HepG2 (cell line): ENCODE results near the gene ATRN. TPM values are rescaled to one million over a fixed set of nuclear protein-coding genes. Genes with fewer than 3 reads are reported as not detected.
A peak's percentile ranks its signal among the peaks of the same experiment; 100 is the strongest.

Source experiments
- ATAC-seq: fragments of 200-7000 bp; cut with Tn5 transposase; 3 replicates; pipeline ENCODE4 v1.9.1; 2020; ENCODE audit warnings: mild to moderate bottlenecking, moderate library complexity
- BruUV-seq: library from RNA; stranded (reverse); fragments of 400-500 nt; replicated peaks from 2 replicates; lab custom pipeline; 2021; lab: Mats Ljungman, UMichigan
- CTCF ChIA-PET: fragments of 300-600 bp; formaldehyde crosslinking; extraction: SDS; loops from one replicate; lab custom pipeline; 2021; ENCODE audit warnings: low total read pairs, inconsistent platforms, low intra/inter-chr PET ratio; lab: Yijun Ruan, JAX
- POLR2A ChIA-PET: fragments of 350-600 bp; sonication (Branson Sonifier 250); formaldehyde crosslinking; loops from one replicate; lab custom pipeline; 2020; ENCODE audit warnings: antibody characterized with exemption, inconsistent platforms; lab: Yijun Ruan, JAX
- DNase-seq: peaks from one replicate; pipeline ENCODE4 v3.0.0-alpha.2; 2015; ENCODE audit warnings: low spot score
- FAIRE-seq: peaks from 3 replicates; lab custom pipeline; 2011; peaks lifted over from hg19 to GRCh38; lab: Jason Lieb, UNC
- H2AFZ ChIP-seq: one replicate; pipeline ENCODE4 v1.6.1; 2011; ENCODE audit warnings: low read length, inconsistent platforms
- H3K27ac ChIP-seq: fragments of 300-600 bp; 3 replicates; pipeline ENCODE4 v1.8.0; 2011; ENCODE audit warnings: mixed run types, mild to moderate bottlenecking, mixed read lengths, low read length, inconsistent platforms; ENCODE audit not compliant: insufficient read depth; ENCODE audit errors: extremely low read length
- H3K27me3 ChIP-seq, 2 experiments: fragments of 200-600 bp in 1 of 2; 2 replicates in 1 of 2; 3 replicates in 1 of 2; pipeline versions ENCODE4 v1.6.0 to v1.8.0; 2011; ENCODE audit warnings: low read length in 2 of 2, mild to moderate bottlenecking in 2 of 2, moderate library complexity in 2 of 2, inconsistent platforms in 1 of 2; ENCODE audit not compliant: insufficient read depth in 2 of 2, control insufficient read depth in 1 of 2
- H3K36me3 ChIP-seq, 2 experiments: fragments of 200-600 bp in 1 of 2; replicated peaks in 1 of 2; 2 replicates in 1 of 2; 3 replicates in 1 of 2; pipeline versions ENCODE4 v1.5.1 to v1.8.0; 2011; ENCODE audit warnings: low read length in 2 of 2, inconsistent platforms in 1 of 2; ENCODE audit not compliant: insufficient read depth in 2 of 2, control insufficient read depth in 1 of 2
- H3K4me1 ChIP-seq: 2 replicates; pipeline ENCODE4 v1.5.1; 2012; ENCODE audit warnings: low read length, inconsistent platforms; ENCODE audit not compliant: insufficient read depth
- H3K4me2 ChIP-seq: 2 replicates; pipeline ENCODE4 v1.6.0; 2011; ENCODE audit warnings: low read depth, low read length, inconsistent platforms
- H3K4me3 ChIP-seq, 3 experiments: fragments of 200-600 bp in 1 of 3; sonication (generic), shearing (Covaris generic) in 1 of 3; replicated peaks in 1 of 3; 2 replicates each; pipeline ENCODE4 v1.5.1; 2011 to 2016; ENCODE audit warnings: low read length in 3 of 3, inconsistent platforms in 2 of 3, low read depth in 2 of 3, mild to moderate bottlenecking in 2 of 3, control low read depth in 1 of 3, mixed read lengths in 1 of 3; ENCODE audit not compliant: insufficient read depth in 1 of 3
- H3K79me2 ChIP-seq: one replicate; pipeline ENCODE4 v1.6.1; 2011; ENCODE audit warnings: low read length, inconsistent platforms; ENCODE audit not compliant: insufficient read depth
- H3K9ac ChIP-seq: 2 replicates; pipeline ENCODE4 v1.6.0; 2011; ENCODE audit warnings: mild to moderate bottlenecking, low read depth, low read length, inconsistent platforms; ENCODE audit not compliant: insufficient read depth
- H3K9me3 ChIP-seq: 2 replicates; pipeline ENCODE4 v1.5.1; 2012; ENCODE audit warnings: mild to moderate bottlenecking, low read length
- H4K20me1 ChIP-seq: 2 replicates; pipeline ENCODE4 v1.6.0; 2011; ENCODE audit warnings: inconsistent platforms, mild to moderate bottlenecking, low read length, moderate library complexity; ENCODE audit not compliant: insufficient read depth
- FIP1L1 ChIP-seq: fragments of 200-400 bp; formaldehyde crosslinking; IDR thresholded peaks from 2 replicates; pipeline ENCODE4 v1.6.1; 2018; ENCODE audit warnings: low read depth, mild to moderate bottlenecking, low read length, moderate library complexity, borderline replicate concordance; ENCODE audit not compliant: insufficient read depth
- HNRNPH1 ChIP-seq: fragments of 200-400 bp; formaldehyde crosslinking; optimal IDR thresholded peaks from 2 replicates; pipeline ENCODE3; 2017; ENCODE audit warnings: mild to moderate bottlenecking, low read depth, low read length
- KAT8 ChIP-seq: IDR thresholded peaks from 2 replicates; pipeline ENCODE4 v1.6.1; 2016; ENCODE audit warnings: missing genetic modification reagents, missing compliant biosample characterization
- KDM6A ChIP-seq: IDR thresholded peaks from 2 replicates; pipeline ENCODE4 v1.6.1; 2016; ENCODE audit warnings: low read depth
- KLF6 ChIP-seq: IDR thresholded peaks from 2 replicates; pipeline ENCODE4 v1.8.0; 2016; ENCODE audit warnings: missing biosample characterization, missing genetic modification reagents
- PHF20 ChIP-seq: sonication (generic); formaldehyde crosslinking; IDR thresholded peaks from 2 replicates; pipeline ENCODE4 v1.5.0; 2020; ENCODE audit warnings: mild to moderate bottlenecking, missing genetic modification reagents
- POLR2G ChIP-seq: fragments of 200-400 bp; formaldehyde crosslinking; IDR thresholded peaks from 2 replicates; pipeline ENCODE4 v1.6.1; 2018; ENCODE audit warnings: mild to moderate bottlenecking, low read depth, low read length, moderate library complexity
- ZNF10 ChIP-seq: sonication (generic); formaldehyde crosslinking; IDR thresholded peaks from 2 replicates; pipeline ENCODE4 v1.4.0; 2020; ENCODE audit warnings: mild to moderate bottlenecking, low read depth, missing genetic modification reagents, borderline replicate concordance
- ZNF230 ChIP-seq: sonication (generic); formaldehyde crosslinking; IDR thresholded peaks from 2 replicates; pipeline ENCODE4 v1.4.0; 2020; ENCODE audit warnings: mild to moderate bottlenecking, missing genetic modification reagents
- ZNF263 ChIP-seq: sonication (generic); formaldehyde crosslinking; IDR thresholded peaks from 2 replicates; pipeline ENCODE4 v1.4.0; 2020; ENCODE audit warnings: missing genetic modification reagents
- ZNF354B ChIP-seq: sonication (generic); formaldehyde crosslinking; IDR thresholded peaks from 2 replicates; pipeline ENCODE4 v1.8.0; 2022; ENCODE audit warnings: mild to moderate bottlenecking, missing genetic modification reagents
- ZNF468 ChIP-seq: sonication (generic); formaldehyde crosslinking; IDR thresholded peaks from 2 replicates; pipeline ENCODE4 v1.8.0; 2022; ENCODE audit warnings: mild to moderate bottlenecking, moderate library complexity, missing genetic modification reagents
- WGBS: methylation state at CpG from one replicate; pipeline ENCODE4 v1.1.6; 2017; ENCODE audit warnings: low lambda C conversion rate; 5-methylcytosine and 5-hydroxymethylcytosine counted together
- in situ Hi-C: cut with HindIII; loops from 2 replicates; pipeline ENCODE4 v1.10.0; 2017; ENCODE audit warnings: low pct_unique_long_range_greater_than_20kb; ENCODE audit not compliant: extremely low pct_ligation_motif_present
- intact Hi-C: fragments of 100-400 bp; cut with micrococcal nuclease; formaldehyde crosslinking; loops from one replicate; pipeline ENCODE4 v1.10.0; 2022; ENCODE audit not compliant: unreplicated experiment
- polyA plus RNA-seq, 8 experiments: library from polyadenylated mRNA; depleted of rRNA in 3 of 8; stranded (reverse) in 7 of 8; unstranded in 1 of 8; fragments of >200 nt; fragmentation: Illumina TruSeq in 4 of 8; extraction: Trizol in 4 of 8; gene quantifications; 2 replicates each; pipeline versions ENCODE4 v1.2.1 to v1.2.3, GENCODE V29; 2011 to 2016; ENCODE audit warnings: low read depth in 4 of 8, missing spikeins in 1 of 8, mixed read lengths in 1 of 8; ENCODE audit not compliant: insufficient read depth in 1 of 8
- total RNA-seq, 5 experiments: library from RNA; depleted of rRNA; stranded (reverse); fragments of >200 nt; fragmentation: Illumina TruSeq; extraction: Trizol; gene quantifications; 2 replicates each; pipeline ENCODE4 v1.2.3, GENCODE V29; 2016; ENCODE audit warnings: low read depth in 1 of 5
- TF ChIP-seq, protein P1 (sequence below): sonication (generic); formaldehyde crosslinking; IDR thresholded peaks from 2 replicates; pipeline ENCODE4 v1.4.0; 2020; ENCODE audit warnings: missing genetic modification reagents
- TF ChIP-seq, protein P2 (sequence below): IDR thresholded peaks from 2 replicates; pipeline ENCODE4 v1.6.1; 2016; ENCODE audit warnings: low read depth
- TF ChIP-seq, protein P3 (sequence below): sonication (generic); formaldehyde crosslinking; conservative IDR thresholded peaks from 2 replicates; pipeline ENCODE4 v1.4.0; 2020; ENCODE audit warnings: mild to moderate bottlenecking, missing genetic modification reagents, moderate library complexity

The ATRN gene
- total and polyA plus RNA-seq, 2 of the 13 experiments (the other 11 are each of a cell fraction or from before 2014, with no cell fraction given): 44.2 to 81.1 TPM

DNA sequence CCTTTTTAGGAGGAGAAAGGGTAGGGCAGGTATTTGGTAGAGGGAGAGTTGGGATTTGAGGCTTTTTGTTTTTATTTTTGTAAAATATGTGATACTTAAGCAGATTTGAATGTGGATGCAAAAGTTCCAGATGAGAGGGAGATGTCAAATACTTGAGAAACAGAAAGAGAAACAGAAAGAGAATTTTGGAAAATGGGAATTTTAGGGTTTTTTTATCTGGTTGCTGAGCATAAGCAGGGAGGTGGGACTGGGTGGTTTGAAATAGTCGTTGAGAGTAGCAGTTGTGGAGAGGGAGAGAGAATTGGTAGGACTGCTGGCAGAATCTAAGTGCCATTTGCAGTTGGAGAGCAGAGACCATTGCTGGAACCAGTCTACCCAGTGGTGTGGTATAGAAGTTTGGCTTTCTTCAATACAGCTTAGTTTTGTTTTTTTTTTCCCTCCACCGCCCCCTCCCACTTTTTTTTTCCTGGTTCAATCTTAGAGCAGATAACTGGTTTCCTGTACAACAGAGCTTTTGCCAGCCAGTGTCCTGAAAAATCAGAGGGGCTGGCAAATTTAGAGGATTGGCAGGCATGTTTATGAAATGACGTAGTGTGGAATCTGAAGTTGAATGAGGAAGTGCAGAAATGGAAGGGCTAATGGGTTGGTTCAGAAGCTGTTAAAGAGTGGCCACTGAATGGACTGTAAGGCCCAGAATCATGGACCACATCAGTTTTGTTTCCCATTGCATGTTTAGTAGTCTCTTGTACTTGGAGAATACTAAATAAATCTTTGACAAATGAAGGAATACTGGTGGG lies 68.7 kb downstream of the ATRN start:
- in situ Hi-C loops: no loop called here
- H3K9me3 ChIP-seq: no peaks in the 10 kb centered on the region
- no peak for DNase-seq
- no peak for TF ChIP-seq HNRNPH1
- no peak for TF ChIP-seq POLR2G
- TF ChIP-seq, protein P1, sequence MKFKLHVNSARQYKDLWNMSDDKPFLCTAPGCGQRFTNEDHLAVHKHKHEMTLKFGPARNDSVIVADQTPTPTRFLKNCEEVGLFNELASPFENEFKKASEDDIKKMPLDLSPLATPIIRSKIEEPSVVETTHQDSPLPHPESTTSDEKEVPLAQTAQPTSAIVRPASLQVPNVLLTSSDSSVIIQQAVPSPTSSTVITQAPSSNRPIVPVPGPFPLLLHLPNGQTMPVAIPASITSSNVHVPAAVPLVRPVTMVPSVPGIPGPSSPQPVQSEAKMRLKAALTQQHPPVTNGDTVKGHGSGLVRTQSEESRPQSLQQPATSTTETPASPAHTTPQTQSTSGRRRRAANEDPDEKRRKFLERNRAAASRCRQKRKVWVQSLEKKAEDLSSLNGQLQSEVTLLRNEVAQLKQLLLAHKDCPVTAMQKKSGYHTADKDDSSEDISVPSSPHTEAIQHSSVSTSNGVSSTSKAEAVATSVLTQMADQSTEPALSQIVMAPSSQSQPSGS: no peak
- TF ChIP-seq KAT8 (CRISPR knock-in tag): no peak
- TF ChIP-seq KDM6A (CRISPR knock-in tag): no peak
- TF ChIP-seq PHF20: no peak
- TF ChIP-seq ZNF468 (CRISPR knock-in tag): no peak
- TF ChIP-seq ZNF263: no peak
- TF ChIP-seq KLF6 (CRISPR knock-in tag): no peak
- TF ChIP-seq, protein P2, sequence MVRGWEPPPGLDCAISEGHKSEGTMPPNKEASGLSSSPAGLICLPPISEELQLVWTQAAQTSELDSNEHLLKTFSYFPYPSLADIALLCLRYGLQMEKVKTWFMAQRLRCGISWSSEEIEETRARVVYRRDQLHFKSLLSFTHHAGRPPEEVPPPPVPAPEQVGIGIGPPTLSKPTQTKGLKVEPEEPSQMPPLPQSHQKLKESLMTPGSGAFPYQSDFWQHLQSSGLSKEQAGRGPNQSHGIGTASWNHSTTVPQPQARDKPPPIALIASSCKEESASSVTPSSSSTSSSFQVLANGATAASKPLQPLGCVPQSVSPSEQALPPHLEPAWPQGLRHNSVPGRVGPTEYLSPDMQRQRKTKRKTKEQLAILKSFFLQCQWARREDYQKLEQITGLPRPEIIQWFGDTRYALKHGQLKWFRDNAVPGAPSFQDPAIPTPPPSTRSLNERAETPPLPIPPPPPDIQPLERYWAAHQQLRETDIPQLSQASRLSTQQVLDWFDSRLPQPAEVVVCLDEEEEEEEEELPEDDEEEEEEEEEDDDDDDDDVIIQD (CRISPR knock-in tag): no peak
- TF ChIP-seq, protein P3, sequence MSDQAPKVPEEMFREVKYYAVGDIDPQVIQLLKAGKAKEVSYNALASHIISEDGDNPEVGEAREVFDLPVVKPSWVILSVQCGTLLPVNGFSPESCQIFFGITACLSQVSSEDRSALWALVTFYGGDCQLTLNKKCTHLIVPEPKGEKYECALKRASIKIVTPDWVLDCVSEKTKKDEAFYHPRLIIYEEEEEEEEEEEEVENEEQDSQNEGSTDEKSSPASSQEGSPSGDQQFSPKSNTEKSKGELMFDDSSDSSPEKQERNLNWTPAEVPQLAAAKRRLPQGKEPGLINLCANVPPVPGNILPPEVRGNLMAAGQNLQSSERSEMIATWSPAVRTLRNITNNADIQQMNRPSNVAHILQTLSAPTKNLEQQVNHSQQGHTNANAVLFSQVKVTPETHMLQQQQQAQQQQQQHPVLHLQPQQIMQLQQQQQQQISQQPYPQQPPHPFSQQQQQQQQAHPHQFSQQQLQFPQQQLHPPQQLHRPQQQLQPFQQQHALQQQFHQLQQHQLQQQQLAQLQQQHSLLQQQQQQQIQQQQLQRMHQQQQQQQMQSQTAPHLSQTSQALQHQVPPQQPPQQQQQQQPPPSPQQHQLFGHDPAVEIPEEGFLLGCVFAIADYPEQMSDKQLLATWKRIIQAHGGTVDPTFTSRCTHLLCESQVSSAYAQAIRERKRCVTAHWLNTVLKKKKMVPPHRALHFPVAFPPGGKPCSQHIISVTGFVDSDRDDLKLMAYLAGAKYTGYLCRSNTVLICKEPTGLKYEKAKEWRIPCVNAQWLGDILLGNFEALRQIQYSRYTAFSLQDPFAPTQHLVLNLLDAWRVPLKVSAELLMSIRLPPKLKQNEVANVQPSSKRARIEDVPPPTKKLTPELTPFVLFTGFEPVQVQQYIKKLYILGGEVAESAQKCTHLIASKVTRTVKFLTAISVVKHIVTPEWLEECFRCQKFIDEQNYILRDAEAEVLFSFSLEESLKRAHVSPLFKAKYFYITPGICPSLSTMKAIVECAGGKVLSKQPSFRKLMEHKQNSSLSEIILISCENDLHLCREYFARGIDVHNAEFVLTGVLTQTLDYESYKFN: no peak
- TF ChIP-seq FIP1L1: no peak
- no peak for TF ChIP-seq ZNF10
- TF ChIP-seq ZNF354B: no peak
- no peak for TF ChIP-seq ZNF230 (CRISPR knock-in tag)

More for the DNA sequence above, 68.7 kb downstream of the ATRN start:
- no peak for ATAC-seq
- no peak overlapping the region for H2AFZ ChIP-seq
- H3K36me3 ChIP-seq: peaks cover 1 to 13% of the 10 kb centered on the region in 2 experiments; a peak in 4 of 5 replicates
- H3K4me3 ChIP-seq: no peak overlapping the region
- H4K20me1 ChIP-seq: no peaks in the 10 kb centered on the region
- ChIA-PET CTCF (no interaction called here), POLR2A (no interaction called here)
- no peaks in the 10 kb centered on the region for H3K27me3 ChIP-seq
- no peak overlapping the region for H3K9ac ChIP-seq
- H3K4me1 ChIP-seq: peaks cover 50% of the 10 kb centered on the region
- peak overlapping the region; percentile 21 for H3K27ac ChIP-seq
- 94% methylated on average over 3 of the region's 3 CpGs for WGBS
- no peaks in the 10 kb centered on the region for H3K79me2 ChIP-seq
- FAIRE-seq: no peak
- BruUV-seq: no TSS peak
- intact Hi-C loops: loop anchor here (10.0 kb wide), 1 partner anchor 135 kb away; the partner anchor contains the start of gene DNAAF9
- H3K4me2 ChIP-seq: no peak overlapping the region
